GM12874 (cell line): Measurements from ENCODE around the gene FBXL19.
A peak's percentile ranks its signal among the peaks of the same experiment; 100 is the strongest.

Source experiments
- TF ChIP-seq, protein P1 (sequence below): IDR thresholded peaks from 2 replicates; pipeline ENCODE4 v1.5.1; 2011; ENCODE audit warnings: low read depth, mild to moderate bottlenecking, control low read depth, low read length, moderate library complexity; ENCODE audit not compliant: insufficient read depth

The FBXL19 gene

DNA sequence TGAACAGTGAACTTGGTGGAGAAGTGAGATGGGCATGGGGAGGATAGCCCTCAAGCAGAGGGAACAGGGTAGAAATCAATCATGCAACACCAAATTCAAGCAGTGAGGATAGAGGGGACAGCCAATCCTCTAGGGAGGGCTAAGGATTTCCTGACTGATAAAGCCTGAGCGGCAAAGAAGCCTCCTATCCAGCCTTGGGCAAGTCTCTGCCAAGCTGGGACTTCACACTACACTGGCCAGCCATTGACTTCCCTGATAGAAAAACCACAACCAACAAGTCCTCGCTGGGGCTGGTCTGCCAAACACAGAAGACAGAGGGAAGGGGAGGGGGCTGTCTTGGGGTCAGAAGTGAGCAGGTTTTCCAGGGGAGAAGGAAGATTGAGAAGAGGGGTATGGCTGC lies 2.5 kb upstream of the FBXL19 start:
- TF ChIP-seq, protein P1, sequence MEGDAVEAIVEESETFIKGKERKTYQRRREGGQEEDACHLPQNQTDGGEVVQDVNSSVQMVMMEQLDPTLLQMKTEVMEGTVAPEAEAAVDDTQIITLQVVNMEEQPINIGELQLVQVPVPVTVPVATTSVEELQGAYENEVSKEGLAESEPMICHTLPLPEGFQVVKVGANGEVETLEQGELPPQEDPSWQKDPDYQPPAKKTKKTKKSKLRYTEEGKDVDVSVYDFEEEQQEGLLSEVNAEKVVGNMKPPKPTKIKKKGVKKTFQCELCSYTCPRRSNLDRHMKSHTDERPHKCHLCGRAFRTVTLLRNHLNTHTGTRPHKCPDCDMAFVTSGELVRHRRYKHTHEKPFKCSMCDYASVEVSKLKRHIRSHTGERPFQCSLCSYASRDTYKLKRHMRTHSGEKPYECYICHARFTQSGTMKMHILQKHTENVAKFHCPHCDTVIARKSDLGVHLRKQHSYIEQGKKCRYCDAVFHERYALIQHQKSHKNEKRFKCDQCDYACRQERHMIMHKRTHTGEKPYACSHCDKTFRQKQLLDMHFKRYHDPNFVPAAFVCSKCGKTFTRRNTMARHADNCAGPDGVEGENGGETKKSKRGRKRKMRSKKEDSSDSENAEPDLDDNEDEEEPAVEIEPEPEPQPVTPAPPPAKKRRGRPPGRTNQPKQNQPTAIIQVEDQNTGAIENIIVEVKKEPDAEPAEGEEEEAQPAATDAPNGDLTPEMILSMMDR, result no peak

GRCh38 chr16:30921459-30921747 lies 2.0 kb upstream of the FBXL19 start:
- TF ChIP-seq, protein P1, result no peak

DNA sequence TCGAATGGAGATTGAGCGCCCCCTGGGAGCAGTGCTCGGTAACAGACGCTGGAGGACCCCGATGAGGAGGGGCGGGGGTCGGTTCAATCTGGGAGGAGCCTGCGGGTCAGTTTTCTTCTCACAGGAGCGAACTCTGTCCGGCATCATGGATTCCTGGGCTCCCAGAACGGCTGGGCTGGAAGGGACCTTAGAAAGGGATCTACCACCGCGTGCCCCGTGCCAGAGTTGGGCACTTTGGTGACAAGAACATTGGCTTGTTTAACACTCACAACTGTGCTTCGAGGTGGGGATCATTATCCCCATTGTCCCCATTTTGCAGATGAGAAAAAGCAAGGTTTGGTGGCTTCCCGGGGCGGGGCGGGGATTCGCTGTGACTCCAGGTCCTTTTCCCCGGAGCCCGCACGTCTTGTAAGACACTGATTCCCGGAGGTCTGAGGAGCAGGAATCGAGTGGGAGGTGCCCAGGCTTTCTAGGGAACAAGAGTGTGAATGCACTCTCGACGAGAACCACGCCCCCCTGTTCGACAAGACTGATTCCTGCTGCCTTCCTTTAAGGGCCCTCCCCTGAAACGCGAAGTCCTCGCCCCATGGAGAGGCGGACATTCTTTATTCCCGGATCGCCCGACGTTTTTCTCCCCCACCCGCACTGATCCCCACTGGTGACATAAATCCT lies 1.5 kb upstream of the FBXL19 start:
- TF ChIP-seq, protein P1, result peak; percentile 89

DNA sequence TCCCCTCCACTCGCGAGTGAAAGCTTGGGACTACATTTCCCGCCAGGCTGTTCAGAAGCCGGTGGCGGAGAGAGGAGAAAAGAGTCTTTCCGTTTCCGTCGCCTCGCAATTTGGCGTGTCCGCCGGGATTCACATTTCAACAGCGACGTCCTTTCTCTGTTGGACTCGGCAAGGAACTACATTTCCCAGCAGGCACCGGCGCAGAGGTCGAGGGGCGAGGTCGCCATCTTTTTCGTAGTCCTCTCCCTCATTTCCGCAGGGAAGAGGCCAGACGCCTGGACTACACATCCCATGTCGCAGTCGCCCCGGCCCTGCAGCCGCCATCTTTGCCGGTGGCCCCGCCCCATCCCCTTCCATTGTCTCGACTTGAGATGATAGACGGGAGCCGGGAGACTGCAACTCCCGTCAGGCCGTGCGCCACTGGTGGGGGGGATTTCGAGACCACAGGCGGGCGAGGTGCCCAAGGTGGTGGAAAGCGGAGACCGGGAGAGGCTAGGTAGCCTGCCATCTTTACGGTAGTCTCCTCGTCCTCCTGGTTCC lies 882 bp upstream of the FBXL19 start:
- TF ChIP-seq, protein P1, result no peak

GRCh38 chr16:30922960-30923535 lies 324 bp upstream of the FBXL19 start:
- TF ChIP-seq, protein P1, result no peak

DNA sequence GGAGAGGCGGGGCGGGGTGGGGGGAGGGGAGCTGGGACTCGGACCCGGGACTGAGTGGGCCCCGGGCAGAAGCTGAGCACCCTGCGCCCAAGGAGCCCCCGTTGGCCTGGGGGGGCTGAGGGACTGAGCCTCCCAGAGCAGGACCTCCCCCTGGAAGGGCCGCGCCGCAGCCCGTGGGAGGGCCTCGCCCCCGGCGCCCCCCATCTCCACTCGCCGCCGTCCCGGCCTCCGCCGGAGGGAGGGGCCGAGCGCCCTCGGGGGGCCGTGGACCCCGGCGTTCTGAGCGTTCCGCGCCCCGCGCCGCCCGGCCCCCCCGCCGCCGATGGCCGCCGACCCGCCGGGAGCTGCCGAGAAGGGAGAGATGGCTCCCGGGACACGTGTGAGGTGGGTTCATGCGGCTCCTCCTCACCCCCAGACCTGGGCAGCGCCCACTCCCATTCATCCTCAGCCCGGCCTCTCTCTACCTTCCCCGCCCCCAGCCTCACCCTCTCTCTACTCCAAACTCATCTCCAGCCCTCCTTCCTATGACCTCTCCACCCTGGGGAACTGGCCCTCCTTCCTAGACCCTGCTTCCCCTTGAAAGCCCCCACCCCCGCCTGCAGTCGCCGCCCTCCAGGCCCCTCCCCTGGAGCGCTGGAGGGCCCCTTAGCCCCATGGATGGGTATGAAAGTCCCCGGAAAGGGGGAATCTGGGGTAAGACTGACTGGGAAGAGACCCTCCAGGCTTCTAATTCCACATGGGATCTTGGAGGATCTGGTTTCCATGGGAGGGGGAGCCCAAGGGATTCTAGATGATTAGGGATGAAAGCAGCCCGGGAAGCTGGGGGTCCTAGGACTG lies 922 bp downstream of the FBXL19 start:
- TF ChIP-seq, protein P1, result no peak

GRCh38 chr16:30924913-30925631 lies 1.7 kb downstream of the FBXL19 start:
- TF ChIP-seq, protein P1, result no peak
